ENCODE data around the gene HIVEP3.

HIVEP3 gene

DNA sequence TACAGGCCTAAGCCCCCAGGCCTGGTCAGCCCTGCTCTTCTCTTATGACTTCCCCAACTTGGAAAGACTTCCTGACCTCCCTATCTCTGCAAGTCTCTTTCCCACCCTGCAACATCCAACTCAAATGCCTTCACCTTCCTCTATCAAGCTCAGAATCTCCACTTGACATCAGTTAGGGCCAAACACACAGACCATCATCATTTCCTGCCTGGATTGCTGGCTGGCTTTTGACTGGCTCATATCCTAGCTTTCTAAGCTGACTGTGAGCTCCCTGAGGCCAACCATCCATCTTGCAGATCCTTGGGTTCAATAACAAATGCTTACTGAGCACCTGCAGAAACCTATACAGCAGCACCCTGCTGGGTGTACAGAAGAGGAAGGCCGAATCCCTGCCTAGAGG lies 296.9 kb downstream of the HIVEP3 start:
- WGBS (ENCODE audit: extremely low coverage, insufficient coverage, low lambda C conversion rate) = no CpG with 5 or more reads among the region's 1 CpG
- no peak overlapping the region for H3K27ac ChIP-seq (ENCODE audit: low read depth, low read length)
- H3K9ac ChIP-seq (ENCODE audit: low read length) = no peak overlapping the region
- no peaks in the 10 kb centered on the region for H3K36me3 ChIP-seq (ENCODE audit: control insufficient read depth, insufficient read depth, low read length)
- H3K23ac ChIP-seq (ENCODE audit: low read length) = no peak overlapping the region
- H4K8ac ChIP-seq (ENCODE audit: low read depth, low read length) = no peak overlapping the region
- no peak overlapping the region for H3K56ac ChIP-seq (ENCODE audit: low read length)
- no peak overlapping the region for H3K4me3 ChIP-seq (ENCODE audit: low read length)
- no peaks in the 10 kb centered on the region for H3K27me3 ChIP-seq (ENCODE audit: insufficient read depth, low read length, poor library complexity)
- no peak overlapping the region for H2BK15ac ChIP-seq (replicated peaks; ENCODE audit: low read depth)
- H3K79me2 ChIP-seq (ENCODE audit: control insufficient read depth, insufficient read depth, low read length) = no peaks in the 10 kb centered on the region
- no peak overlapping the region for H3K4me2 ChIP-seq (ENCODE audit: low read length)
- no peaks in the 10 kb centered on the region for H3K4me1 ChIP-seq (ENCODE audit: control insufficient read depth, low read depth, low read length)
- no peak overlapping the region for H2BK5ac ChIP-seq (ENCODE audit: low read length)
- H2BK120ac ChIP-seq (ENCODE audit: low read depth, low read length) = no peak overlapping the region
- no peak overlapping the region for H2AK5ac ChIP-seq (ENCODE audit: low read length)
- H3K4ac ChIP-seq (ENCODE audit: low read depth, low read length) = no peak overlapping the region
- no peak for DNase-seq
- H4K5ac ChIP-seq (ENCODE audit: low read length) = no peak overlapping the region
- H3K79me1 ChIP-seq (ENCODE audit: low read length) = no peaks in the 10 kb centered on the region
- no peak overlapping the region for H3K18ac ChIP-seq (ENCODE audit: low read length)

- no CpG with 5 or more reads among the region's 5 CpGs for WGBS (ENCODE audit: extremely low coverage, insufficient coverage, low lambda C conversion rate)
- no peak overlapping the region for H2BK120ac ChIP-seq (ENCODE audit: low read depth, low read length)
- H3K27me3 ChIP-seq (ENCODE audit: insufficient read depth, low read length, poor library complexity) = no peaks in the 10 kb centered on the region
- no peak overlapping the region for H4K5ac ChIP-seq (ENCODE audit: low read length)
- no peak overlapping the region for H3K4ac ChIP-seq (ENCODE audit: low read depth, low read length)
- no peak overlapping the region for H3K4me3 ChIP-seq (ENCODE audit: low read length)
- no peak overlapping the region for H3K56ac ChIP-seq (ENCODE audit: low read length)
- no peaks in the 10 kb centered on the region for H3K4me1 ChIP-seq (ENCODE audit: control insufficient read depth, low read depth, low read length)
- no peak overlapping the region for H3K9ac ChIP-seq (ENCODE audit: low read length)
- no peak overlapping the region for H3K4me2 ChIP-seq (ENCODE audit: low read length)
- no peak overlapping the region for H2AK5ac ChIP-seq (ENCODE audit: low read length)
- no peaks in the 10 kb centered on the region for H3K36me3 ChIP-seq (ENCODE audit: control insufficient read depth, insufficient read depth, low read length)
- H3K79me2 ChIP-seq (ENCODE audit: control insufficient read depth, insufficient read depth, low read length) = no peaks in the 10 kb centered on the region
- H3K18ac ChIP-seq (ENCODE audit: low read length) = no peak overlapping the region
- H2BK5ac ChIP-seq (ENCODE audit: low read length) = no peak overlapping the region
- H2BK15ac ChIP-seq (replicated peaks; ENCODE audit: low read depth) = no peak overlapping the region
- H3K27ac ChIP-seq (ENCODE audit: low read depth, low read length) = no peak overlapping the region
- no peaks in the 10 kb centered on the region for H3K79me1 ChIP-seq (ENCODE audit: low read length)
- H3K23ac ChIP-seq (ENCODE audit: low read length) = no peak overlapping the region
- no peak overlapping the region for H4K8ac ChIP-seq (ENCODE audit: low read depth, low read length)
- no peak for DNase-seq
Measured at GRCh38 chr1:41621256-41621655, 297.5 kb downstream of the HIVEP3 start.

GRCh38 chr1:41620365-41621169 lies 298.2 kb downstream of the HIVEP3 start:
- Histone ChIP-seq H3K4ac (ENCODE audit: low read depth, low read length) (no peak overlapping the region), H3K4me2 (ENCODE audit: low read length) (no peak overlapping the region), H2BK5ac (ENCODE audit: low read length) (no peak overlapping the region), H2BK120ac (ENCODE audit: low read depth, low read length) (no peak overlapping the region), H3K27ac (ENCODE audit: low read depth, low read length) (no peak overlapping the region), H3K23ac (ENCODE audit: low read length) (no peak overlapping the region), H4K8ac (ENCODE audit: low read depth, low read length) (no peak overlapping the region), H4K5ac (ENCODE audit: low read length) (no peak overlapping the region), H3K4me1 (ENCODE audit: control insufficient read depth, low read depth, low read length) (no peaks in the 10 kb centered on the region), H2AK5ac (ENCODE audit: low read length) (no peak overlapping the region), H3K9ac (ENCODE audit: low read length) (no peak overlapping the region), H3K4me3 (ENCODE audit: low read length) (no peak overlapping the region), H3K79me1 (ENCODE audit: low read length) (no peaks in the 10 kb centered on the region), H3K27me3 (ENCODE audit: insufficient read depth, low read length, poor library complexity) (no peaks in the 10 kb centered on the region), H3K36me3 (ENCODE audit: control insufficient read depth, insufficient read depth, low read length) (no peaks in the 10 kb centered on the region), H2BK15ac (replicated peaks; ENCODE audit: low read depth) (no peak overlapping the region), H3K79me2 (ENCODE audit: control insufficient read depth, insufficient read depth, low read length) (no peaks in the 10 kb centered on the region), H3K56ac (ENCODE audit: low read length) (no peak overlapping the region), H3K18ac (ENCODE audit: low read length) (no peak overlapping the region)
- DNase-seq = no peak
- WGBS (ENCODE audit: extremely low coverage, insufficient coverage, low lambda C conversion rate) = no CpG with 5 or more reads among the region's 9 CpGs

DNA sequence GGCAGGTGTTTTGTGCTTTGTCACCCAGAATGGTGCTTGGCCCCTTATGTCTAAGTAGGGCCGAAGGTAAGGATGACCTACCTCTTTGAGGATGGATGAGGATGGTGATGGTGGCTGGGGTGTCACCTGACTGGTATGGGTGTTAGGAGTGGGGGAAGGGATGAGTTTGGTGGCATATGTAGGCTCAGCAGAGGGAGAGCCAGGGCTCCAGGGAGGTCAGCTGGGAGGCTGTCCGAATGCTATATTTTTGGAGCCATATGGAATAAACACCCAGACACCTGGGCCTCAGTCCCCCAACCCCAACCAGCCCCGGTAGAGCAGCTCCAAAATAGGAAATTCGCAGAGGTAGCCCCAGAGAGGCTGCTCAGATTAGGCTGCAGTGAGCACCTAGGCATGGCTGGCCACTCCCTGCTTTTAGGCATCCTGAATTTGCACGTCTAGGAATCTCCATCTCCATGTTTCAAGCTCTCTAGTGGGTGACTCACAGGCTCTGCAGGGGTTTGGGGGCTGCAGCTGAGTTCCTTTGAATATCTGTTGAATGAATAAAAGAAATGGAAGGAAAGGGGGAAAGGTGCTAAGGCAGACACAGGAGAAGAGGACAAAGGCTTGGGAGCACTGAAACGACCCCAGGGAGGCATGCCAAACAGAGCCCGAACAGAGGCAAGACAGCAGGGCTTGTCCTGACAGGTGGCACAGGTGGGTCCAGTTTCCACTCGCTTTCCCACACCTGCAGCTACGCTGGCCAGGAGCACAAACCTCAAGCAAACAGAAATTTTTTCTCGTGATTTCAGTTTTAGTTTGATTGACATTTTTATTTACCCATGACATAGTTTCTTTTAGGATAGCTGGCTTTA lies 299.0 kb downstream of the HIVEP3 start:
- Histone ChIP-seq H2AK5ac (ENCODE audit: low read length) (no peak overlapping the region), H3K79me2 (ENCODE audit: control insufficient read depth, insufficient read depth, low read length) (no peaks in the 10 kb centered on the region), H3K4ac (ENCODE audit: low read depth, low read length) (no peak overlapping the region), H4K5ac (ENCODE audit: low read length) (no peak overlapping the region), H2BK120ac (ENCODE audit: low read depth, low read length) (no peak overlapping the region), H3K4me1 (ENCODE audit: control insufficient read depth, low read depth, low read length) (no peaks in the 10 kb centered on the region), H3K4me2 (ENCODE audit: low read length) (no peak overlapping the region), H3K36me3 (ENCODE audit: control insufficient read depth, insufficient read depth, low read length) (no peaks in the 10 kb centered on the region), H4K8ac (ENCODE audit: low read depth, low read length) (no peak overlapping the region), H3K27ac (ENCODE audit: low read depth, low read length) (no peak overlapping the region), H3K9ac (ENCODE audit: low read length) (no peak overlapping the region), H3K79me1 (ENCODE audit: low read length) (no peaks in the 10 kb centered on the region), H2BK15ac (replicated peaks; ENCODE audit: low read depth) (no peak overlapping the region), H3K18ac (ENCODE audit: low read length) (no peak overlapping the region), H3K27me3 (ENCODE audit: insufficient read depth, low read length, poor library complexity) (no peaks in the 10 kb centered on the region), H3K4me3 (ENCODE audit: low read length) (no peak overlapping the region), H3K23ac (ENCODE audit: low read length) (no peak overlapping the region), H3K56ac (ENCODE audit: low read length) (no peak overlapping the region), H2BK5ac (ENCODE audit: low read length) (no peak overlapping the region)
- peak; percentile 55 for DNase-seq
- WGBS (ENCODE audit: extremely low coverage, insufficient coverage, low lambda C conversion rate) = no CpG with 5 or more reads among the region's 10 CpGs

- no peak overlapping the region for H3K4me2 ChIP-seq (ENCODE audit: low read length)
- H3K4me1 ChIP-seq (ENCODE audit: control insufficient read depth, low read depth, low read length) = no peaks in the 10 kb centered on the region
- no peak overlapping the region for H4K5ac ChIP-seq (ENCODE audit: low read length)
- no peaks in the 10 kb centered on the region for H3K79me1 ChIP-seq (ENCODE audit: low read length)
- WGBS (ENCODE audit: extremely low coverage, insufficient coverage, low lambda C conversion rate) = no CpG with 5 or more reads among the region's 6 CpGs
- H2BK120ac ChIP-seq (ENCODE audit: low read depth, low read length) = no peak overlapping the region
- H3K23ac ChIP-seq (ENCODE audit: low read length) = no peak overlapping the region
- H3K4me3 ChIP-seq (ENCODE audit: low read length) = no peak overlapping the region
- H2BK5ac ChIP-seq (ENCODE audit: low read length) = no peak overlapping the region
- H3K27ac ChIP-seq (ENCODE audit: low read depth, low read length) = no peak overlapping the region
- H2AK5ac ChIP-seq (ENCODE audit: low read length) = no peak overlapping the region
- no peaks in the 10 kb centered on the region for H3K36me3 ChIP-seq (ENCODE audit: control insufficient read depth, insufficient read depth, low read length)
- H3K27me3 ChIP-seq (ENCODE audit: insufficient read depth, low read length, poor library complexity) = no peaks in the 10 kb centered on the region
- H4K8ac ChIP-seq (ENCODE audit: low read depth, low read length) = no peak overlapping the region
- peak; percentile 37 for DNase-seq
- H3K4ac ChIP-seq (ENCODE audit: low read depth, low read length) = no peak overlapping the region
- H3K18ac ChIP-seq (ENCODE audit: low read length) = no peak overlapping the region
- H3K56ac ChIP-seq (ENCODE audit: low read length) = no peak overlapping the region
- no peak overlapping the region for H2BK15ac ChIP-seq (replicated peaks; ENCODE audit: low read depth)
- H3K79me2 ChIP-seq (ENCODE audit: control insufficient read depth, insufficient read depth, low read length) = no peaks in the 10 kb centered on the region
- no peak overlapping the region for H3K9ac ChIP-seq (ENCODE audit: low read length)
Measured at GRCh38 chr1:41618871-41619270, 299.9 kb downstream of the HIVEP3 start.
